CD4-positive, alpha-beta memory T cell (primary cell): ENCODE data around the gene ADGRB3. TPM values are rescaled to one million over a fixed set of nuclear protein-coding genes. Genes with fewer than 3 reads are reported as not detected.

Experiments used
- CTCF ChIA-PET: fragments of 350-600 bp; sonication (Branson Sonifier 250); formaldehyde crosslinking; loops from one replicate; lab custom pipeline; 2021; ENCODE audit warnings: inconsistent platforms; ENCODE audit not compliant: partially characterized antibody; lab: Charles Lee
- POLR2A ChIA-PET: fragments of 350-600 bp; sonication (Branson Sonifier 250); formaldehyde crosslinking; loops from one replicate; lab custom pipeline; 2021; ENCODE audit not compliant: partially characterized antibody; lab: Charles Lee
- DNase-seq, 5 donors: peaks; one replicate each; pipeline versions ENCODE4 v3.0.0 to v3.0.0-alpha.2; 2020 to 2022; ENCODE audit warnings: mixed read lengths in 1 of 5
- H3K27ac ChIP-seq: one replicate; pipeline ENCODE4 v1.7.0; 2013; ENCODE audit warnings: low read depth, low read length
- H3K27me3 ChIP-seq: 2 replicates; pipeline ENCODE4 v1.7.0; 2013; ENCODE audit warnings: mild to moderate bottlenecking, low read length, moderate library complexity; ENCODE audit not compliant: insufficient read depth
- H3K36me3 ChIP-seq: 2 replicates; pipeline ENCODE4 v1.7.0; 2013; ENCODE audit warnings: mild to moderate bottlenecking, low read length, moderate library complexity; ENCODE audit not compliant: insufficient read depth
- H3K4me1 ChIP-seq: 2 replicates; pipeline ENCODE4 v1.7.0; 2013; ENCODE audit warnings: mild to moderate bottlenecking, low read length, moderate library complexity; ENCODE audit not compliant: insufficient read depth
- H3K4me3 ChIP-seq, 2 donors: one replicate each; pipeline ENCODE4 v1.7.0; 2013; ENCODE audit warnings: low read length in 2 of 2, mild to moderate bottlenecking in 1 of 2
- H3K9me3 ChIP-seq, 2 donors: one replicate each; pipeline ENCODE4 v1.7.0; 2013; ENCODE audit warnings: low read length in 2 of 2, control low read depth in 1 of 2; ENCODE audit not compliant: control insufficient read depth in 1 of 2
- H3K27ac Mint-ChIP-seq, 7 donors: one replicate each; pipeline ENCODE4 v1.8.0; 2020 to 2021; ENCODE audit warnings: mixed read lengths in 7 of 7, mild to moderate bottlenecking in 6 of 7, inconsistent platforms in 3 of 7, moderate library complexity in 3 of 7
- H3K27me3 Mint-ChIP-seq, 2 donors: one replicate each; pipeline ENCODE4 v1.8.0; 2020 to 2021; ENCODE audit warnings: mixed read lengths in 2 of 2
- H3K36me3 Mint-ChIP-seq, 2 donors: one replicate each; pipeline ENCODE4 v1.8.0; 2020 to 2021; ENCODE audit warnings: mixed read lengths in 2 of 2, inconsistent platforms in 1 of 2, mild to moderate bottlenecking in 1 of 2
- H3K4me1 Mint-ChIP-seq, 4 donors: one replicate each; pipeline ENCODE4 v1.8.0; 2020 to 2021; ENCODE audit warnings: mixed read lengths in 4 of 4, mild to moderate bottlenecking in 1 of 4
- H3K4me3 Mint-ChIP-seq, 8 donors: one replicate each; pipeline ENCODE4 v1.8.0; 2020 to 2021; ENCODE audit warnings: mixed read lengths in 8 of 8, mild to moderate bottlenecking in 7 of 8, moderate library complexity in 6 of 8, inconsistent platforms in 3 of 8
- H3K9me3 Mint-ChIP-seq, 8 donors: one replicate each; pipeline ENCODE4 v1.8.0; 2020 to 2021; ENCODE audit warnings: mixed read lengths in 8 of 8, mild to moderate bottlenecking in 5 of 8, inconsistent platforms in 3 of 8, moderate library complexity in 1 of 8
- intact Hi-C: fragments of 100-400 bp; cut with micrococcal nuclease; formaldehyde crosslinking; loops from one replicate; pipeline ENCODE4 v1.15.1; 2023
- polyA plus RNA-seq, 2 donors: library from polyadenylated mRNA; unstranded; fragments of 300-500 nt; fragmentation: Illumina TruSeq; gene quantifications; one replicate each; pipeline ENCODE4 v1.2.3, GENCODE V29; 2021
- total RNA-seq, 2 experiments: library from RNA; stranded (reverse); gene quantifications; one replicate each; pipeline ENCODE4 v1.2.3, GENCODE V29; 2021

ADGRB3 gene
- total and polyA plus RNA-seq, 4 experiments from 2014 or later: not detected

- intact Hi-C loops: no loop called here
- no peaks in the 10 kb centered on the region for H3K4me1 ChIP-seq
- no peak overlapping the region for H3K27ac ChIP-seq
- no peaks in the 10 kb centered on the region for H3K9me3 ChIP-seq
- Mint-ChIP-seq H3K4me3 (no peak overlapping the region), H3K36me3 (no peaks in the 10 kb centered on the region), H3K27ac (no peak overlapping the region), H3K9me3 (peaks cover 0 to 2% (median 0%) of the 10 kb centered on the region in 8 donors), H3K27me3 (no peaks in the 10 kb centered on the region), H3K4me1 (no peaks in the 10 kb centered on the region)
- H3K4me3 ChIP-seq: no peak overlapping the region
- CTCF ChIA-PET: no interaction called here
- POLR2A ChIA-PET: no interaction called here
- DNase-seq: no peak
- no peaks in the 10 kb centered on the region for H3K36me3 ChIP-seq
- no peaks in the 10 kb centered on the region for H3K27me3 ChIP-seq
Measured at GRCh38 chr6:68760941-68761676, 126.0 kb downstream of the ADGRB3 start.

GRCh38 chr6:68761985-68762384 is 126.9 kb downstream of the ADGRB3 start:
- ChIA-PET POLR2A (no interaction called here), CTCF (no interaction called here)
- peaks cover 0 to 2% (median 0%) of the 10 kb centered on the region in 8 donors for H3K9me3 Mint-ChIP-seq
- no peaks in the 10 kb centered on the region for H3K4me1 Mint-ChIP-seq
- no peaks in the 10 kb centered on the region for H3K27me3 Mint-ChIP-seq
- H3K36me3 Mint-ChIP-seq: no peaks in the 10 kb centered on the region
- no peak overlapping the region for H3K27ac Mint-ChIP-seq
- Histone ChIP-seq H3K36me3 (no peaks in the 10 kb centered on the region), H3K27me3 (no peaks in the 10 kb centered on the region), H3K4me1 (no peaks in the 10 kb centered on the region), H3K4me3 (no peak overlapping the region), H3K27ac (no peak overlapping the region), H3K9me3 (no peaks in the 10 kb centered on the region)
- intact Hi-C loops: no loop called here
- no peak overlapping the region for H3K4me3 Mint-ChIP-seq
- DNase-seq: no peak

- H3K4me1 Mint-ChIP-seq: no peaks in the 10 kb centered on the region
Measured at GRCh38 chr6:68771426-68771825, 136.3 kb downstream of the ADGRB3 start.

GRCh38 chr6:68774843-68775242 is 139.8 kb downstream of the ADGRB3 start:
- CTCF ChIA-PET: no interaction called here
- no peaks in the 10 kb centered on the region for H3K4me1 Mint-ChIP-seq
- intact Hi-C loops: no loop called here

More at GRCh38 chr6:68771426-68771825, 136.3 kb downstream of the ADGRB3 start:
- DNase-seq: no peak
- Histone ChIP-seq H3K4me1 (no peaks in the 10 kb centered on the region), H3K9me3 (no peaks in the 10 kb centered on the region), H3K27me3 (no peaks in the 10 kb centered on the region), H3K27ac (no peak overlapping the region), H3K4me3 (no peak overlapping the region), H3K36me3 (no peaks in the 10 kb centered on the region)
- Mint-ChIP-seq H3K27ac (no peak overlapping the region), H3K27me3 (no peaks in the 10 kb centered on the region), H3K4me3 (no peak overlapping the region), H3K9me3 (peaks cover 0 to 9% (median 2%) of the 10 kb centered on the region in 8 donors), H3K36me3 (no peaks in the 10 kb centered on the region)
- intact Hi-C loops: no loop called here
- ChIA-PET POLR2A (no interaction called here), CTCF (no interaction called here)

GRCh38 chr6:68776354-68776753 is 141.3 kb downstream of the ADGRB3 start:
- no peak overlapping the region for H3K4me3 ChIP-seq
- no peaks in the 10 kb centered on the region for H3K4me1 ChIP-seq
- H3K27me3 Mint-ChIP-seq: no peaks in the 10 kb centered on the region
- no peaks in the 10 kb centered on the region for H3K36me3 Mint-ChIP-seq
- H3K9me3 ChIP-seq: no peaks in the 10 kb centered on the region
- no peak for DNase-seq
- POLR2A ChIA-PET: no interaction called here
- H3K27me3 ChIP-seq: no peaks in the 10 kb centered on the region
- no peak overlapping the region for H3K27ac ChIP-seq
- H3K4me1 Mint-ChIP-seq: no peaks in the 10 kb centered on the region
- H3K4me3 Mint-ChIP-seq: no peak overlapping the region
- CTCF ChIA-PET: no interaction called here
- no peak overlapping the region for H3K27ac Mint-ChIP-seq
- peaks cover 0 to 6% (median 0%) of the 10 kb centered on the region in 8 donors for H3K9me3 Mint-ChIP-seq
- intact Hi-C loops: no loop called here
- H3K36me3 ChIP-seq: no peaks in the 10 kb centered on the region

More at GRCh38 chr6:68774843-68775242, 139.8 kb downstream of the ADGRB3 start:
- Histone ChIP-seq H3K4me1 (no peaks in the 10 kb centered on the region), H3K9me3 (no peaks in the 10 kb centered on the region), H3K27me3 (no peaks in the 10 kb centered on the region), H3K36me3 (no peaks in the 10 kb centered on the region), H3K27ac (no peak overlapping the region), H3K4me3 (no peak overlapping the region)
- Mint-ChIP-seq H3K27ac (no peak overlapping the region), H3K36me3 (no peaks in the 10 kb centered on the region), H3K4me3 (no peak overlapping the region), H3K9me3 (peaks cover 0 to 6% (median 0%) of the 10 kb centered on the region in 8 donors), H3K27me3 (no peaks in the 10 kb centered on the region)
- no peak for DNase-seq
- POLR2A ChIA-PET: no interaction called here

- Histone ChIP-seq H3K36me3 (no peaks in the 10 kb centered on the region), H3K4me1 (no peaks in the 10 kb centered on the region), H3K9me3 (no peaks in the 10 kb centered on the region), H3K4me3 (no peak overlapping the region), H3K27me3 (no peaks in the 10 kb centered on the region), H3K27ac (no peak overlapping the region)
- Mint-ChIP-seq H3K4me1 (no peaks in the 10 kb centered on the region), H3K36me3 (no peaks in the 10 kb centered on the region), H3K9me3 (peaks cover 0 to 4% (median 0%) of the 10 kb centered on the region in 8 donors), H3K4me3 (no peak overlapping the region), H3K27ac (no peak overlapping the region), H3K27me3 (no peaks in the 10 kb centered on the region)
- DNase-seq: no peak
- ChIA-PET POLR2A (no interaction called here), CTCF (no interaction called here)
- intact Hi-C loops: no loop called here
Measured at GRCh38 chr6:68777956-68778355, 142.9 kb downstream of the ADGRB3 start.

- H3K36me3 Mint-ChIP-seq: no peaks in the 10 kb centered on the region
- no peaks in the 10 kb centered on the region for H3K27me3 Mint-ChIP-seq
- intact Hi-C loops: no loop called here
- no peak for DNase-seq
- no peaks in the 10 kb centered on the region for H3K4me1 ChIP-seq
- no peaks in the 10 kb centered on the region for H3K27me3 ChIP-seq
- no peaks in the 10 kb centered on the region for H3K4me1 Mint-ChIP-seq
- ChIA-PET POLR2A (no interaction called here), CTCF (no interaction called here)
- H3K27ac ChIP-seq: no peak overlapping the region
- H3K9me3 Mint-ChIP-seq: peaks cover 0 to 5% (median 0%) of the 10 kb centered on the region in 8 donors
- H3K36me3 ChIP-seq: no peaks in the 10 kb centered on the region
- H3K27ac Mint-ChIP-seq: no peak overlapping the region
- no peak overlapping the region for H3K4me3 Mint-ChIP-seq
- no peaks in the 10 kb centered on the region for H3K9me3 ChIP-seq
- no peak overlapping the region for H3K4me3 ChIP-seq
Measured at GRCh38 chr6:68778356-68779020, 143.4 kb downstream of the ADGRB3 start.
